HUES48 (cell line): ENCODE results near the gene BORCS5.

Experiments used
- H3K27ac ChIP-seq: one replicate; pipeline ENCODE4 v1.7.0; 2013; ENCODE audit warnings: low read depth, low read length, inconsistent platforms
- H3K27me3 ChIP-seq: 2 replicates; pipeline ENCODE4 v1.6.1; 2013; ENCODE audit warnings: mild to moderate bottlenecking, low read length; ENCODE audit not compliant: control insufficient read depth, insufficient read depth
- H3K36me3 ChIP-seq: 2 replicates; pipeline ENCODE4 v1.6.1; 2013; ENCODE audit warnings: low read length; ENCODE audit not compliant: control insufficient read depth, insufficient read depth
- H3K4me1 ChIP-seq: 2 replicates; pipeline ENCODE4 v1.6.1; 2013; ENCODE audit warnings: mild to moderate bottlenecking, low read length; ENCODE audit not compliant: control insufficient read depth, insufficient read depth
- H3K4me3 ChIP-seq: 2 replicates; pipeline ENCODE4 v1.5.1; 2013; ENCODE audit warnings: mild to moderate bottlenecking, low read depth, low read length
- H3K9ac ChIP-seq: 2 replicates; pipeline ENCODE4 v1.6.1; 2013; ENCODE audit warnings: mild to moderate bottlenecking, low read depth, low read length, moderate library complexity
- H3K9me3 ChIP-seq: 2 replicates; pipeline ENCODE4 v1.6.1; 2013; ENCODE audit warnings: low read length; ENCODE audit not compliant: control insufficient read depth, insufficient read depth

Gene BORCS5

GRCh38 chr12:12353807-12354206 is 3.1 kb upstream of the BORCS5 start:
- peaks cover 34% of the 10 kb centered on the region for H3K4me1 ChIP-seq
- H3K27ac ChIP-seq, result no peak overlapping the region
- H3K9ac ChIP-seq, result no peak overlapping the region
- peaks cover 8% of the 10 kb centered on the region for H3K27me3 ChIP-seq
- H3K4me3 ChIP-seq, result no peak overlapping the region
- no peaks in the 10 kb centered on the region for H3K36me3 ChIP-seq
- H3K9me3 ChIP-seq, result no peaks in the 10 kb centered on the region

GRCh38 chr12:12356467-12356895 is 397 bp upstream of the BORCS5 start:
- Histone ChIP-seq H3K9ac (peak overlapping the region; percentile 20; the same call in 1 of the 2 replicates), H3K9me3 (no peaks in the 10 kb centered on the region), H3K4me3 (peak overlapping the region; percentile 79), H3K27me3 (no peaks in the 10 kb centered on the region), H3K4me1 (peaks cover 16% of the 10 kb centered on the region), H3K36me3 (no peaks in the 10 kb centered on the region), H3K27ac (peak overlapping the region; percentile 31)

GRCh38 chr12:12357719-12358461 is 1.0 kb downstream of the BORCS5 start:
- peak overlapping the region; percentile 91 for H3K27ac ChIP-seq
- H3K4me1 ChIP-seq, result peaks cover 16% of the 10 kb centered on the region
- H3K36me3 ChIP-seq, result no peaks in the 10 kb centered on the region

GRCh38 chr12:12358528-12358927 is 1.6 kb downstream of the BORCS5 start:
- Histone ChIP-seq H3K4me1 (peaks cover 15% of the 10 kb centered on the region), H3K36me3 (no peaks in the 10 kb centered on the region), H3K9me3 (no peaks in the 10 kb centered on the region), H3K27me3 (no peaks in the 10 kb centered on the region), H3K9ac (no peak overlapping the region), H3K4me3 (peak overlapping the region; percentile 79; the same call in 1 of the 2 replicates), H3K27ac (no peak overlapping the region)

More at GRCh38 chr12:12357719-12358461, 1.0 kb downstream of the BORCS5 start:
- H3K4me3 ChIP-seq, result peak overlapping the region; percentile 79
- H3K9me3 ChIP-seq, result no peaks in the 10 kb centered on the region
- H3K9ac ChIP-seq, result peak overlapping the region; percentile 41; the same call in 1 of the 2 replicates
- no peaks in the 10 kb centered on the region for H3K27me3 ChIP-seq

GRCh38 chr12:12364787-12365445 is 8.0 kb downstream of the BORCS5 start:
- H3K4me1 ChIP-seq, result no peaks in the 10 kb centered on the region
- H3K9me3 ChIP-seq, result no peaks in the 10 kb centered on the region
- H3K27ac ChIP-seq, result no peak overlapping the region
- H3K9ac ChIP-seq, result no peak overlapping the region
- no peaks in the 10 kb centered on the region for H3K27me3 ChIP-seq
- H3K4me3 ChIP-seq, result no peak overlapping the region
- H3K36me3 ChIP-seq, result no peaks in the 10 kb centered on the region

- no peaks in the 10 kb centered on the region for H3K36me3 ChIP-seq
- H3K27ac ChIP-seq, result no peak overlapping the region
- no peaks in the 10 kb centered on the region for H3K4me1 ChIP-seq
- H3K9ac ChIP-seq, result no peak overlapping the region
- H3K9me3 ChIP-seq, result no peaks in the 10 kb centered on the region
- H3K27me3 ChIP-seq, result no peaks in the 10 kb centered on the region
- no peak overlapping the region for H3K4me3 ChIP-seq
These were observed 8.5 kb downstream of the BORCS5 start for GRCh38 chr12:12365446-12365802.

GRCh38 chr12:12365931-12366431 is 9.1 kb downstream of the BORCS5 start:
- no peak overlapping the region for H3K9ac ChIP-seq
- H3K27me3 ChIP-seq, result no peaks in the 10 kb centered on the region
- no peak overlapping the region for H3K4me3 ChIP-seq
- H3K4me1 ChIP-seq, result no peaks in the 10 kb centered on the region
- H3K9me3 ChIP-seq, result no peaks in the 10 kb centered on the region
- no peak overlapping the region for H3K27ac ChIP-seq
- H3K36me3 ChIP-seq, result no peaks in the 10 kb centered on the region

- no peaks in the 10 kb centered on the region for H3K36me3 ChIP-seq
- H3K9ac ChIP-seq, result no peak overlapping the region
- no peaks in the 10 kb centered on the region for H3K4me1 ChIP-seq
- no peak overlapping the region for H3K27ac ChIP-seq
- no peaks in the 10 kb centered on the region for H3K27me3 ChIP-seq
- no peaks in the 10 kb centered on the region for H3K9me3 ChIP-seq
- no peak overlapping the region for H3K4me3 ChIP-seq
These were observed 10.0 kb downstream of the BORCS5 start for GRCh38 chr12:12366701-12367481.

- H3K27me3 ChIP-seq, result no peaks in the 10 kb centered on the region
- H3K36me3 ChIP-seq, result no peaks in the 10 kb centered on the region
- no peaks in the 10 kb centered on the region for H3K9me3 ChIP-seq
- no peak overlapping the region for H3K4me3 ChIP-seq
- H3K4me1 ChIP-seq, result no peaks in the 10 kb centered on the region
- no peak overlapping the region for H3K27ac ChIP-seq
- no peak overlapping the region for H3K9ac ChIP-seq
These were observed 10.7 kb downstream of the BORCS5 start for GRCh38 chr12:12367482-12367998.

- Histone ChIP-seq H3K4me1 (no peaks in the 10 kb centered on the region), H3K9ac (no peak overlapping the region), H3K36me3 (no peaks in the 10 kb centered on the region), H3K4me3 (no peak overlapping the region), H3K27ac (no peak overlapping the region), H3K27me3 (no peaks in the 10 kb centered on the region), H3K9me3 (no peaks in the 10 kb centered on the region)
These were observed 16.3 kb downstream of the BORCS5 start for GRCh38 chr12:12372946-12373722.
